K562 (cell line): ENCODE measurements around the gene KNDC1.

Experiments
- CTCF ChIP-seq, 3 experiments: IDR thresholded peaks in 2 of 3; conservative IDR thresholded peaks in 1 of 3; 2 replicates each; pipeline ENCODE4 v1.5.1; 2011 to 2012; ENCODE audit warnings: low read length in 3 of 3, mild to moderate bottlenecking in 3 of 3, control low read depth in 2 of 3, improper control_type of control experiment in 1 of 3, inconsistent platforms in 1 of 3, low read depth in 1 of 3, mixed read lengths in 1 of 3, moderate library complexity in 1 of 3; ENCODE audit not compliant: insufficient read depth in 2 of 3
- ESRRA ChIP-seq: fragments of 450-650 bp; IDR thresholded peaks from 2 replicates; pipeline ENCODE4 v1.6.1; 2014; ENCODE audit warnings: low read depth, mild to moderate bottlenecking, moderate library complexity, borderline replicate concordance
- JUNB ChIP-seq: fragments of 450-650 bp; formaldehyde crosslinking; conservative IDR thresholded peaks from 2 replicates; pipeline ENCODE4 v1.4.0; 2020; ENCODE audit warnings: mild to moderate bottlenecking
- TAF1 ChIP-seq: IDR thresholded peaks from 2 replicates; pipeline ENCODE4 v1.6.1; 2011; ENCODE audit warnings: mild to moderate bottlenecking, low read length, moderate library complexity; ENCODE audit not compliant: insufficient read depth, control insufficient read depth, severe bottlenecking; ENCODE audit errors: extremely low read depth

GRCh38 chr10:133158437-133158755, 1.6 kb upstream of the KNDC1 start:
- TF ChIP-seq TAF1 (no peak), CTCF (IDR thresholded peaks at IDR 0.05 in 2 of 3, conservative IDR thresholded peaks at IDR 0.05 in 1 of 3; ENCODE audit: insufficient read depth in 2 of 3, low read depth in 1 of 3, low read length in 3 of 3) (no peak), JUNB (CRISPR knock-in tag) (no peak), ESRRA (no peak)
